ENCODE data around the gene TNFRSF8. TPM values are rescaled to one million over a fixed set of nuclear protein-coding genes. Genes with fewer than 3 reads are reported as not detected.

TNFRSF8 gene
- total RNA-seq, 1 donor from 2014 or later: 54.5 TPM

DNA sequence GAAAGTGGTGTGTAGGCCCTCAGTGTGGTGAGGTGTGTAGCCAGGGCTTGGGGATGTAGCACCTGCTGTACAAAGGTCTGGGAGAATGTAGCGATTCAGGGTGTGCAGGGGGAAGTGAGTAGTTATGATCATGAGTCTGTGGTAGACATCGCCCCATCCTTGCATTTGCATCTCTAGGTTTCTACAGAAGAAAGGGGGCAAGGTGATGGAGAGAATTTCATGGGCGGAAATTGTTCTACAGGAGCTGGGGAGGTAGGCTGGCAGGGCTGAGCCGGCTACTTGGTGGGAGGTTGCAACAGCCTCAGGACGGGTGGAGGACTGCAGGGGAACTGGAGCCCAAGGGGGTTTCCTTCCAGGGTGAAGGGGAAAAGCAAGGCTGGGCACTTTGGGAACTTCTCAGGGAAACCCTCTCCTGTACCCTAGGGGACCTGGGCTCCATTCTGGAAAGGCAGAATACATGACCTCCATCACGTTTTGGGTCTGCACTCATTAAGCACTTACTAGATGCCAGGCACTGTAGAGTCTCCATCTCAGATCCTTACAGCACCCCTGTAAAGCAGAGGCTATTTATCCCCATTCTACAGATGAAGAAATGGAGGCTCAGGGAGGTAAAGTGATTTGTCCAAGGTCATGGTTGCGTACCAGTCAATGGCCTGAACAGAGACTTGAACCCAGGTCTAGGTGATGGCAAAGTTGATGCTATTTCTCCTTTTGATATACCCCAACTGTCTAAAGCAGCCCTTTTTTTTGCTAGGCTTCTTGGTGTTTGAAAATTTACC is 89.2 kb downstream of the TNFRSF8 start:
- intact Hi-C loops (cut with micrococcal nuclease): no loop called here

DNA sequence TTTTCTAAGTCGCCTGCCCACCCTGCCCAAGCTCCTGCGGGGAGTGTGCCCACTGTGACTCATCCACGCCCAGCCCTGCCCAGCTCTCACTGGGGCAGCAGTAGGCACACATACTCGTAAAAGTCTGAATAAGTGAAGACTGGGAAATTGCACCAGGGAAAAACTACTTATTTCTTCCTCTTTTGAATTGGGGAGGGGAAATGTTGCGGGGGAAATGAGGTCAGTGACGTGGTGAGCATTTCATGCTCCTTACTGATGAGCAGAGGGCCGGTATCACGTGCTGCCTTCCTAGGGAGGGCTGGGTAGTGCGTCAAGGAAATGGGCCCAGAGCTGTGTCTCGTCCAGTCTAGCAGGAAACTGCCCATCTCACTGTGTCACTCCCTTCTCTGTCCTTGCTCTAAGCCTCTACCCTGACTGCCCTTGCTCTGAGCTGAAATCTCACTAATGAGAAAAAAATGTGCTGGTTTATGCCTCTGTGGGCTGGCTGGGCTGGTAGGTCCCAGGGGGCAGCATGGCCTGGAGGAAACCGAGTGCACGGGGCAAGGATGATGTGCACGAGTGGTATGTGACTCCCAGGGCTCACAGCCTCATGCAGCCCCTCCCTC is 90.2 kb downstream of the TNFRSF8 start:
- intact Hi-C loops (cut with micrococcal nuclease): no loop called here

DNA sequence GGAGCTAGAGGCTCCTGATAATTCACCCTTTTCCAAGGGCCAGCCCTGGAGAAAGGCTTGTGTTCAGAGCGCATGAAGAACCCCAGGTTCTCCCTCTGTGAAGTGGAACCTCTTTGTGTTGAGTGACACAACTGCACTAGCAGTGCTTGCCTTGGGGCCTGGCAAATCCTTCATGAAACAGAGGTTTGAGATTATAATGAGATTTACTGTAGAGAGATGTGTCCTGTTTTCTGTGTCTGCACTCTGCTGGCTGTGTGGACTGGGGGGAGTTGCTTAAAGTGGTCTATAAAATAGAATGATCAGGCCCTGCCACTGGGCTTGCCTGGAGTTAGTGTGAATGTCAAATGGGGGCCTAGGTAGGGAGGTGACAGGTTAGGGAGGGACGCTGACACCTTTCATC is 92.2 kb downstream of the TNFRSF8 start:
- intact Hi-C loops (cut with micrococcal nuclease): no loop called here

DNA sequence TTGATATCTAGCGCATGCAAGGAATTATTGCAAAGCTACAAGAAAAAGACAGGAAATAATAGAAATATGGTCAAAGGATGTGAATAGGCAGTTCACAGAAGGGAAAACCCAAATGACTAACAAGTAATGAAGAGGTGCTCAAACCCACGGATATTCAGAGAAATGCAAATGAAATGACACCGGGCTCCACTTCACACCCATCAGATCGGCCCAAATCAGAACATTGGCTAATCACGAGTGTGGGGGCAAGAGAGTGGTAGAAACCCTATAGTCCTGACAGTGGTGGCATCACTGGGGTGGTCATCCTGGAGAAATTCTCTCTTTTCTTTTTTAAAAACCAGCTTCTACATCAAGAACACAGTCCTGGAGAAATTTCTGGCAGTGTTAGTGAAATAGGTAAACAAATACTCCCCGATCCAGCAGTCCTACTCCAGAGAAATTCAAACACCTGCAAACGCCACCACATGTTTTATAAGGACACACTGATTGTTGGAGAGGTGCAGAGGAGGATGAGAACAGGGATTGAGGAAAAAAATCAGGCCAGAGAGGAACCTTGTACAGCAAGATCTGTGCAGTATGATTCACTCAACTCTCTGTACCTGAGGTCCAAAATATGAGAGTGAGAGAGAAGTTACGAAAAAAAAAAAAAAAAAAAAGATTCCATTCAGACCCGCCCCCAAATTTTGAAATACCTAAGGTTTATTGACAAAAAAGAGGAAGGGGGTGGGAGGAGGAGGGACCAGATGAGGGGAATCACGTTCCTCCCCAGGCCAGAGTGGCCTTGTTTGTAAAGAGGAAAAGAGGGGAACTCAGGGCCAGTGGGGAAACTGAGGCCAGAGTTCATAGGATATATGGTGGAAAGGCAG is 94.5 kb downstream of the TNFRSF8 start:
- intact Hi-C loops (cut with micrococcal nuclease): loop anchor here (1.0 to 2.0 kb wide), 3 partner anchors 9 to 461 kb away; partner anchors contain the start of genes DHRS3 and TNFRSF1B

DNA sequence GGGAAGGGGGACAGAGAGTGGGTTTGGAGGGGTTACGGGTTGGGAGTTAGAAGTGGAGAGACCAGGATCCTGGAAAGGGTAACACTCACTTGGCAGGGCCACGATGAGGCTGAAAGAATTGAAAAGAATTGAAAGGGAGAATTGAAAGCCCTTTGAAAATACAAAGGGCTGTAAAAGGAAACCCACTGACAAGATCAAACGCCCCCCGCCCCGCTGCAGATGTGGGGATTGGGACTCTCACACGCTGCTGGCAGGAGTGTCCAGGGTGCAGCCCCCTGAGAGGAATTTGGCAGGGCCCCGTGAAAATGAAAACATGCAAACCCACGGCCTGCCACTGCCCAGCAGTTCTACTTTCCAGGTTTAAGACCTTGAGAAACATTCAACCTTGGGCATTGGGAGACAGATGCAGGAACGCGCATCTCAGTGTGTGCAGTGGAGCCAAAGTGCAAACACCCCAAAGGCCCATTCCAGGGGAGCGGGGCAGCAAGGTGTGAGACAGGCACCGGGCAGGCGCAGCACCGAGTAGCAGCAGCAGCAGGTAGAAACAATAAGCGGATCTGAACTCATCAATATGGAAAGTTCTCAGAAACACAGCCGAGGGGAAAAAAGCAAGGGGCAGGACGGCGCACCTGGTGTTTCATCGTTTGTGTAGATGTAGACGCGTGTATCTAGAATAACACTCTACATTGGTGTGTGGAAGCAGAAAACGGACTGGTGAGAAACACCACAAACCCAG is 95.4 kb downstream of the TNFRSF8 start:
- intact Hi-C loops (cut with micrococcal nuclease): loop anchor here (2.0 kb wide), 1 partner anchor 460 kb away; the partner anchor contains the start of gene DHRS3

DNA sequence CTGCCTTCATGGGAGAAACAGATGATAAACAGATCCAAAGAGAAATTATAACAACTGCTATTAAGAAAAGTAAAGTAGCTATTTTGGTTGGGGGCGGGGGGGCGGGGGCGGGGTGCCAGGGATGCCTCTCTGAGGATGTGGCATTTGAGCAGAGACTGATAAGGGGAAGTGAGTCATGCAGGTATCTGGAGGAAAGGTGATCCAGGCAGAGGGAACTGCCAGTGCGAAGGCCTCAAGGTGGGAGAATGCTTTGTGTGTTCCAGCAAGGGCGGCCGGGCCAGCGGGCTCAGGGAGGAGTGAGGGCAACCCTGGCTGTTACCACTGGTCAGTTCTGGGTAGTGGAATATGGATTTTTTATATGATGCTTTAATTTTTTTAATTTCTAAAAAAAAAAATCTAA is 96.7 kb downstream of the TNFRSF8 start:
- intact Hi-C loops (cut with micrococcal nuclease): loop anchor here (2.0 to 5.0 kb wide), 2 partner anchors 98 to 459 kb away; partner anchors contain the start of genes DHRS3 and TNFRSF8

DNA sequence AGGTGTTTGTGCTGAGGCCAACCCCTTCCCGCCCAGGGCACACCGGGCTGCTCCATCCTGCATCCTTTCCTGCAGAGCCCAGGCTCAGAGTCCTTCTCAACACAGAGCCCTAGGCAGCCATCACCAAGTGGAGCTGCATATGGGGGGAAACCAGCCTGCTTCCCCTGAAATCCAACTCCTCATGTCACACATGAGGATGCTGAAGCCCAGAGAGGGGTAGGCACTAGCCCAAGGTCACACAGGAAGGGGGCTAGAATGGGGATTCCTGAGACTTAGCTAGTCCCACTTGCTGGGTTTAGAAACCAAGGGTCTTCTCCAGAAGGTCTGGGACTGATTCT is 98.2 kb downstream of the TNFRSF8 start:
- intact Hi-C loops (cut with micrococcal nuclease): loop anchor here (1.0 to 5.0 kb wide), 2 partner anchors 11 to 99 kb away; partner anchors contain the start of gene TNFRSF8

DNA sequence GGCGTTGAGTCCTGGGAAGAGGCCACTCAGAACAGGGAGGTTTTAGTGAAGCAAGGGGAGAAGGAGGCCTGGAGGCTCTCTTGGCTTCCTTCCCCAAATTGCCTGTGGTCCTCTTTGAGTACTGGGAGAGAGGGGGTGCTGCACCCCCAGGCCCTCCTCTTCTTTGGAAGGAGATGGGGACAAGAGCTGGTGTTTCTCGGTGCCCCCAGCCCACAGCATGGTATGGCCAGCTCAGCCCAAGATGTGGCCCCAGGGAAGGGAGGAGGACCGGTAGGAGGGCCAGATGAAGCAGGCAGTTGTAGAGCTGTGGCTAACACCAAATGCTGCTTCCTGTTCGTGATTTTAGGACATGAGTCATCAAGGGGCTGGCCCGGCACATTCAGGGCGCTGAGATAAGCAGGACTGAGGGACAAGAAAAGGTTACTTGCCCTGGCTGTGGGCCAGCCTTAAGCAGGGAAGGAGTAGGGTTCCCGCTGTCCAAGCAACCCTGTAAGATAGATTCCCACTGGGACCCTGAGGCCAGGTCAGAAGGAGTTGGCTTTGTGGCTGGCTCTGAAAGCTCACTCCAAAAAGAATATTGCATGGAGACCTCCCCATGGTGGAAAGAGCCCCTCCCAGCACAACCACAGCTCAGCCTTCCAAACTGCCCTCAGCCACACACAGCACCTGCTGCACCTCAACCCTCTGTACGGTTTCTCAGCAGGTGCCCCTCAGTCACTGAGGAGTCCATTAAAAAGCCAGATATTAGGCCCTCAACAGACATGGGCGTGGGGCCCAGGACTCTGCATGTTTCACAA is 98.8 kb downstream of the TNFRSF8 start:
- intact Hi-C loops (cut with micrococcal nuclease): loop anchor here (1.0 to 5.0 kb wide), 4 partner anchors 11 to 100 kb away; partner anchors contain the start of gene TNFRSF8

DNA sequence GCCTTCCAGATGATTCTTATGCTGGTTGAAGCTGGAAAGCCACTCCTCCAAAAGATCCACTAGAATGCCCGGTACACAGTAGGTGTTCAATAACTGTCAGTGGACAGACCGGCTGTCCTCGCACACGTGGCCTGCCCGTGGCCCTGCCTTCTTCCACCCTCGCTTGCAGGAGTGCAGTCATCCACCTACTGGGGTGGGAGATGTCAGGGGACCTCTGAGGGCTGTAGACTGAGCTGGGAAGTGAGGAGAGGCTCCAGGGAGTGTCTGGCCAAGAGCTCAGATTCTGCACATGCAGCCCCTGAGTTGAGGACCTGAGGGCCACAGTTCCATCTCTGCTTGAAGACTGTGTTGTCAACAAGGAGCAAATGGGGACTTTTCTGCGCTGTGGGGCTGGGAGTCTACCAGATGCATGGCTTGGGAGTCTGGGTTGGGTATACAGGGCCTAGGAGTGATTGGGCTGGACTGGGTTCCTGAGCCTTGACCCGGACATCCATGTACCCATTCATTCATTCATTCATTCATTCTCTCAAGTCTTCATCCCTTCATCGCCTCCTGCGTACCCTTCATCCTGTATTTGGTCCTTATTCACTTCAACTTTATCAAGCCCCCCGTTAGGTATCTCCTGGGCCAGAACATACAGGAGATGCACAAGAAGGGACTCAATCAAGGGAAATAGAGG is 99.5 kb downstream of the TNFRSF8 start:
- intact Hi-C loops (cut with micrococcal nuclease): loop anchor here (1.0 to 5.0 kb wide), 3 partner anchors 11 to 100 kb away; partner anchors contain the start of gene TNFRSF8

DNA sequence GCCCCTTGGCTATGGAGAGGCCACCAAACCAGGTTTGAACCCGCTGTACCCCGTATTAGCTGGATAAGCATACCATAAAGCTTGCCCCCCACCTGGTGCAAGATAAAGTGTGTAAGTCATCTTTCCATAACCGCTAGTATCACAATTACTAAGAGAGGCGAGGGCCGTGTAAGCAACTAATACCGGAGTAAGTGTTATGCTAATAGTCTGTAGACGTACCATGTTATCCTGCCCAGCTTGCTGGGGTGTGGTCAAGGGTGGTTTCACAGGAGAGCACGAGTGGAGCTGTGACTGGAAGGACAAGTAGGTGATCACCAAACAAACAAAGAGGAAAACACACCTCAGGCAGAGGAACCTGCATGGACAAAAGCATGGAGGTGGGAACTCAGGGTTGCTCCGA is 100.1 kb downstream of the TNFRSF8 start:
- intact Hi-C loops (cut with micrococcal nuclease): loop anchor here (5.0 kb wide), 1 partner anchor 101 kb away; the partner anchor contains the start of gene TNFRSF8

DNA sequence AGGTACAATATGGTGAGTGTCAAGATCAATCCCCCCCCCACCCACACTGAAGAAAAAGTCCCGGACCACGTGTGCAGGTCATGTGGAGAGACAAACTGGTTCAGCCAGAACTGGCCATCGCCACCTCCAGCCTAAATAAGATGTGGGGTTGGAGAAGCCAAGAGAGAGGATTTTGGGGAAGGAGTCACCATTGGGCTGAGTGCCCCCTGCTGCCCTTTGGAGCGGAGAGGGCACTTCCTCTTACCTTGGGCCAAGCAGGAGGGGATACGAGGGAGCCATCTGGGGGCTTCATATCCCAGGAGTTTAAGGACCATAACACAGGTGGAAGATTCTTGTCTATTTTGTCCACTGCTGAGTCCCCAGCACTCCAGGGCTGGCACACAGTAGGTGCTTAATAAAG is 101.1 kb downstream of the TNFRSF8 start:
- intact Hi-C loops (cut with micrococcal nuclease): loop anchor here (5.0 kb wide), 1 partner anchor 102 kb away; the partner anchor contains the start of gene TNFRSF8

DNA sequence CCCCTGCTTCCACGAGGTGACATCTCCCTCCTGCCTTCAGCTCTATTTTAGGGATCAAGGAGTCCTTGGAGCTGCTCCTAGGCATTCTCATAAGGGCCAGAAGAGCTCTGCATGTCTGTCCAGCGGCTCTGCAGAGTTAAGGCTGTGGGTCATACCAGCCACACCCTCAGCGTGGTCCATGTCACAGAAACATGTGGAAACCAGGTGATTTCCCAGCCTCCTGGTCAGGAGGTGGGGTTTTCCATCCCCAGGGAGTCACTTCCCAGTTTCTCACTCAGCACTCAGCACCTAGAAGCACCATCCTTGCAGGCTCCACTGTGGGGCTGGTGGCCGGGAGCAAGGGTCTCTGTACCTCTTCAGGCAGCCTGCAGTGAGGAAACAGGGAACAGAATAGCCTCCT is 102.2 kb downstream of the TNFRSF8 start:
- intact Hi-C loops (cut with micrococcal nuclease): no loop called here

DNA sequence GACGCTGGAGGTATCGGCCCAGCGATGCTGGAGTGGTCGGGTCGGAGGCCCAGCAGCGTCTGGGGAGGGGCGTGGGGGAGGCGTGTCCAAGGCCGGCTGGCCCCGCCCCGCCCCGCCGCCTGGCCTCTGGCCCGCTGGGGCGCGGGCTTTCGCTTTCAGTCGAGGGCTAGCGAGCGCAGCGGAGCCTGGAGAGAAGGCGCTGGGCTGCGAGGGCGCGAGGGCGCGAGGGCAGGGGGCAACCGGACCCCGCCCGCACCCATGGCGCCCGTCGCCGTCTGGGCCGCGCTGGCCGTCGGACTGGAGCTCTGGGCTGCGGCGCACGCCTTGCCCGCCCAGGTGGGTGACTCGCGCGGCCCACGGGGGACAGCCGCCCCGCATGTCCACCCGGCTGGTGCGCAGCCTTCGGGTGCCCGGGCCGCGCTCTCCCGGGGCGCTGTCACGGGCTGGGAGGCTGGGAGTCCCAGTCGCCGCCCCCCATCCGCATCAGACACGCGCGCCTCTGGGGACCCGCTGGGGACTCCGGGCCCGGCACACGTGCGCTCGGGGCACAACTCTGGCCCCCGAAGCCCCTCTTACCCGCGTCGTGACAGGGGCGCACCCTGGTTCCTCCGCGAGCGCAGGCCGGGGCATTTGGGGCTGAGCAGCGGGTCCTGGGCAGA is 103.9 kb downstream of the TNFRSF8 start, which contains the start of gene TNFRSF1B:
TNFRSF1B (plus strand) TSS at position 158 of the 659 bp plus-strand sequence; CDS start at position 259, 101 bp downstream.
- intact Hi-C loops (cut with micrococcal nuclease): loop anchor here (1.0 kb wide), 1 partner anchor 10 kb away; no protein-coding TSS in a partner anchor

DNA sequence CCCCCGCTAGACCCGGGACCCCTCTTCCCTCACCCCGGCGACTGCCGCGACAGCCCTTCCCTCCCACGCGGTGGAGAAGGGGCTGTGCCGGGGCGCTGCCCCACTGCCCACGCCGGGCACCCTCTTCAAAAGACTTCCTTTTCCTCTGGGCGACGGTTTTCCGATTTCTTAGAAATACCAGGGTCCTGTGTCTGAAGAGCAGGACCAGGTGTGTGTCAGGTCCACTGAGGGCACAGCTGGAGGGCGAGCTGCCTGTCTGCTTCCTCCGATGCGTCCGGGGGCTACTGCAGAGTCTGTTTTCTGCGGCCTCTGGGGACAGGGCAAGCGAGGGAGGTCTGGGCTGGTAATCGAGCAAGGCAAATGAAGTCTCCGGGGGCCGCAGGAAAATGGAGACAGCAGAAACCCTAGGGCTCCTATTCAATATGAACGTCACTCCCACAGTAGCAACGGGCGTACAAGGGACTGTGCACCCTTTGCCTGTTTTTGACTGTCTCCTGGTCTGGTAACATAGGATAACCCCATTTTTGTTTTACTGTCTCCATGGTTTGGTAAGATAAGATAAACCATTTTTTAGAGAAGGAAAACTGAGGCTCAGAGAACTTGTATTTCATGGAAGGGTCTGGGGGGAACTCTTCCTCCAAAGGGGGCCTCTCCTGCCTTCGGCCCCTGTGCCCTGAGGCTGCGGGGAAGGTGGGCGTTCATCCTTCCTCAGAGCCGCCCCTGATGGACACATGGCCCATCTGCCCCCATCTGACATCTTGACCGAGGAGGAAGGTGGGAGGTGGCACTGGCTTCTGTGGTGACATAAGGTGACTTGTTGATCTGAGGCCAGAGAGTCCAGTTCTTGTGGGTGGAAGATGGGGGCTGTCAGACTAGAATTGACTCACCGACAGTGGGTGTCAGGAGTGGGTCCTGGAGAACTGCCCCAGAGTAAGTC is 104.7 kb downstream of the TNFRSF8 start:
- intact Hi-C loops (cut with micrococcal nuclease): no loop called here

DNA sequence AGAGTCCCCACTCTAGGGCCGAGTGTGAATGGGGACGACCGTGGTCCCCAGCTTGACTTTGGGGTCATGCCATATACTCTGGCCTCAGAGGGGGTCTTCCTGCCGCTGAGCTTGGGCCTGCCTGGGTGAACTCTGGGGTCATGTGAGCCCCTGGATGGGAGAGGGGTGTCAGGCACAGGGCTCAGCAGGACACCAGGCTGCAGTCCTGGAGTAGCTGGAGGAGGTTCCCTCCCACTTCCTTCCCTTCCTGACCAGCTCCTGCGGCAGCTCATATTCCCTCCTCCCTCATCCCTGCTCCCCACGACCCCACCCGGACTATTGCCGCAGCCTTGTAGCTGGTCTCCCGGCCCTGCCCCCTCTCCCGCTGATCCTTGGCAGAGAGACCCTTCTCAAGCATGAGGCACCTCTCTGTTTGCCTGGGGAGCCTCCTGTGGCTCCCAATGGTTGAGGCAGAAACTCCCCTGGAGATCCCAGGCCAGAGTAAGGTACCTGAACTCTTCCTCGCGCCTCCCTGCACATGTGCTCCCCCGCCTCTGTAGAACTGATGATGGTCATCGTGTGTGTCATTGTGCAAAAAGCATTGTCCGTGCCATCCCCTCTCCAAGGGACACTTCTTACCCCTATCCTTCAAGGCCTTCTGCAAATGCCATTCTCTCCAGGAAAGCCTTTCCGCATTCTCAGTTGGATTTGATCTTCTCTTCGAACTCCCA is 105.5 kb downstream of the TNFRSF8 start:
- intact Hi-C loops (cut with micrococcal nuclease): no loop called here

DNA sequence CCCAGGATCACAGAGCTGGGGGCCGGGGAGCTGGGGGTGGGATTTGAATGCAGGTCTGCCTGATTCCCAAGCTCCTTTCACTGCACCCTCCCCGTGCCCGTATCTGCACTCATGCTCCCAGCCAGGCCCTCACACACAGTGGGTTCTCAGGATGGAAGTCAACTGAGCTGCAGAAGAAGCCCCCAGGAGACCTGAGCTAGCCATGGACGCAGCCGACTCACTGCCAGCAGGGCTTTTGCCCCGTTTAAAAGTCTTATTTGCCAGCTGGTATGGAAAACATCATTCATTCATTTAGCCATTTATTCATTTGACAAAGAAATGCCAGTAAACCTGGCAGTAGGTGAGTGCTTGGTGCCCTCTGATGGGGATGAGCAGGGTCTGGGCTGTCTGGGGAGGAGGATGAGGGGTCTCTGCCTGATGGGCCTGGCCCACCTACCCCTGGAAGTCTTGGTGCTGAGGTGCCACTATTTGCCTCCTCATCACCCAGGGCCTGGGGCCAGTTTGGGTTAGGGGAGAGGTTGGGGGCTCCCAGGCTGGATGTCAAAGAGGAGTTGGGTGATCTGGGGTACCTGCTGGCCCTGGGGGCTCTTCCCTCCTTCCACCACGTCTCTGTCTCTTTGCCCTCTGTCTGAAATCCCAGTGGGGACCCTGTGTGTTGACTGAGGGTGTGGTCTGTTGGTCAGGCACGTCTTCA is 106.5 kb downstream of the TNFRSF8 start:
- intact Hi-C loops (cut with micrococcal nuclease): no loop called here

Data from T-helper 1 cell treated with Interleukin-12 subunit alpha and Interleukin-12 subunit beta and Interleukin-4 antibody, amounts not matched to agents 30 ng/mL and 1 ng/mL, for 36 hours (primary cell).